GM12878 (cell line): ENCODE measurements around the gene CHAMP1. TPM values are rescaled to one million over a fixed set of nuclear protein-coding genes. Genes with fewer than 3 reads are reported as not detected.
A peak's percentile ranks its signal among the peaks of the same experiment; 100 is the strongest.

Experiments
- ASH2L ChIP-seq: fragments of 300-600, 200-600 bp; sonication (generic); IDR thresholded peaks from 2 replicates; pipeline ENCODE4 v1.6.1; 2017; ENCODE audit warnings: low read depth, mild to moderate bottlenecking, borderline replicate concordance
- ATF7 ChIP-seq: fragments of 450-650 bp; IDR thresholded peaks from 2 replicates; pipeline ENCODE4 v1.6.1; 2016; ENCODE audit warnings: low read depth, mild to moderate bottlenecking
- BCL11A ChIP-seq: IDR thresholded peaks from 2 replicates; pipeline ENCODE4 v1.6.1; 2011; ENCODE audit warnings: low read depth, low read length
- CHD1 ChIP-seq: IDR thresholded peaks from 2 replicates; pipeline ENCODE4 v1.6.1; 2012; ENCODE audit warnings: low read depth, low read length, improper control_type of control experiment
- CHD2 ChIP-seq: IDR thresholded peaks from 2 replicates; pipeline ENCODE4 v1.6.1; 2011; ENCODE audit warnings: low read depth, low read length, improper control_type of control experiment, borderline replicate concordance
- CHD4 ChIP-seq: fragments of 200-600 bp; sonication (generic); IDR thresholded peaks from 2 replicates; pipeline ENCODE4 v1.6.1; 2016; ENCODE audit warnings: mild to moderate bottlenecking
- DPF2 ChIP-seq: fragments of 450-650 bp; IDR thresholded peaks from 2 replicates; pipeline ENCODE4 v1.6.1; 2017; ENCODE audit warnings: mild to moderate bottlenecking
- EGR1 ChIP-seq, 2 experiments: IDR thresholded peaks; 1 replicate in 1 of 2; 2 replicates in 1 of 2; pipeline ENCODE4 v1.6.1; 2011 to 2012; ENCODE audit warnings: low read depth in 2 of 2, low read length in 2 of 2, borderline replicate concordance in 1 of 2, mild to moderate bottlenecking in 1 of 2, moderate library complexity in 1 of 2
- EZH2 ChIP-seq: IDR thresholded peaks from 2 replicates; pipeline ENCODE4 v1.6.1; 2012; ENCODE audit warnings: low read depth, mild to moderate bottlenecking, control low read depth, inconsistent platforms, low read length, borderline replicate concordance; ENCODE audit not compliant: control insufficient read depth
- FOS ChIP-seq: IDR thresholded peaks from 3 replicates; pipeline ENCODE4 v1.6.1; 2011; ENCODE audit warnings: borderline replicate concordance; ENCODE audit not compliant: insufficient read length; ENCODE audit errors: extremely low read depth
- HDAC2 ChIP-seq: fragments of 200-600 bp; sonication (generic); IDR thresholded peaks from 2 replicates; pipeline ENCODE4 v1.6.1; 2017
- JUNB ChIP-seq: IDR thresholded peaks from 2 replicates; pipeline ENCODE4 v1.6.1; 2016; ENCODE audit warnings: antibody characterized with exemption, mild to moderate bottlenecking
- JUND ChIP-seq: IDR thresholded peaks from 2 replicates; pipeline ENCODE4 v1.6.1; 2012; ENCODE audit warnings: low read depth, mild to moderate bottlenecking, low read length, improper control_type of control experiment, moderate library complexity
- MEF2A ChIP-seq: IDR thresholded peaks from 2 replicates; pipeline ENCODE4 v1.6.1; 2011; ENCODE audit warnings: low read depth, mild to moderate bottlenecking, low read length, moderate library complexity; ENCODE audit not compliant: insufficient read depth
- POLR2A ChIP-seq: IDR thresholded peaks from 2 replicates; pipeline ENCODE4 v1.6.1; 2011; ENCODE audit warnings: low read depth, mild to moderate bottlenecking, low read length
- SIX5 ChIP-seq: IDR thresholded peaks from 2 replicates; pipeline ENCODE4 v1.6.1; 2011; ENCODE audit warnings: mild to moderate bottlenecking, low read depth, low read length, moderate library complexity; ENCODE audit not compliant: severe bottlenecking
- SMARCA5 ChIP-seq: fragments of 450-650 bp; IDR thresholded peaks from 2 replicates; pipeline ENCODE4 v1.6.1; 2017; ENCODE audit warnings: mild to moderate bottlenecking
- SMC3 ChIP-seq: IDR thresholded peaks from 2 replicates; pipeline ENCODE4 v1.6.1; 2011; ENCODE audit warnings: low read length, improper control_type of control experiment, borderline replicate concordance
- SPI1 ChIP-seq: IDR thresholded peaks from 2 replicates; pipeline ENCODE4 v1.6.1; 2011; ENCODE audit warnings: low read depth, mild to moderate bottlenecking, low read length, moderate library complexity, borderline replicate concordance; ENCODE audit not compliant: insufficient read depth
- SREBF1 ChIP-seq: IDR thresholded peaks from 2 replicates; pipeline ENCODE4 v1.6.1; 2012; ENCODE audit warnings: mild to moderate bottlenecking, low read length
- SREBF2 ChIP-seq: IDR thresholded peaks from 2 replicates; pipeline ENCODE4 v1.6.1; 2012; ENCODE audit warnings: mild to moderate bottlenecking, low read length
- STAT3 ChIP-seq: IDR thresholded peaks from 2 replicates; pipeline ENCODE4 v1.6.1; 2011; ENCODE audit warnings: low read depth, low read length, improper control_type of control experiment
- TCF3 ChIP-seq: IDR thresholded peaks from 2 replicates; pipeline ENCODE4 v1.6.1; 2012; ENCODE audit warnings: low read depth, mild to moderate bottlenecking, low read length, borderline replicate concordance; ENCODE audit not compliant: insufficient read depth
- ZNF217 ChIP-seq: fragments of 450-650 bp; IDR thresholded peaks from 2 replicates; pipeline ENCODE4 v1.6.1; 2017; ENCODE audit warnings: antibody characterized with exemption, mild to moderate bottlenecking
- polyA plus RNA-seq, 11 experiments: library from polyadenylated mRNA; depleted of rRNA in 4 of 11; unstranded in 6 of 11; stranded (reverse) in 5 of 11; fragments of >200 nt; fragmentation: Nextera tagmentation in 4 of 11; fragmentation: Illumina TruSeq in 1 of 11; extraction: Ambion mirVana in 4 of 11; extraction: Trizol in 1 of 11; gene quantifications; 1 replicate in 1 of 11; 2 replicates in 10 of 11; pipeline versions ENCODE4 v1.2.1 to v1.2.3, GENCODE V29; 2011 to 2016; ENCODE audit warnings: inconsistent platforms in 2 of 11, missing spikeins in 2 of 11, low read depth in 1 of 11
- total RNA-seq, 4 experiments: library from RNA; depleted of rRNA in 3 of 4; stranded (reverse); fragments of >200 nt in 3 of 4; fragmentation: Illumina TruSeq in 1 of 4; extraction: Trizol in 1 of 4; gene quantifications; 2 replicates each; pipeline versions ENCODE4 v1.2.1 to v1.2.3, GENCODE V29; 2013 to 2021
- TF ChIP-seq, protein P1 (sequence below): fragments of 450-650 bp; IDR thresholded peaks from 2 replicates; pipeline ENCODE4 v1.6.1; 2017; ENCODE audit warnings: low read depth, mild to moderate bottlenecking, moderate library complexity
- TF ChIP-seq, protein P2 (sequence below), 3 experiments: IDR thresholded peaks in 2 of 3; conservative IDR thresholded peaks in 1 of 3; 2 replicates each; pipeline ENCODE4 v1.5.1; 2011; ENCODE audit warnings: low read depth in 3 of 3, low read length in 3 of 3, mild to moderate bottlenecking in 3 of 3, control low read depth in 2 of 3, moderate library complexity in 2 of 3, inconsistent platforms in 1 of 3, mixed read lengths in 1 of 3; ENCODE audit not compliant: control insufficient read depth in 2 of 3, insufficient read depth in 1 of 3; ENCODE audit errors: extremely low read depth in 1 of 3
- TF ChIP-seq, protein P3 (sequence below): IDR thresholded peaks from 2 replicates; pipeline ENCODE4 v1.6.1; 2011; ENCODE audit warnings: low read depth, low read length, improper control_type of control experiment, borderline replicate concordance
- TF ChIP-seq, protein P4 (sequence below): IDR thresholded peaks from 2 replicates; pipeline ENCODE4 v1.6.1; 2012; ENCODE audit warnings: low read length, inconsistent platforms

Gene CHAMP1
- total and polyA plus RNA-seq, 10 of the 15 experiments (the other 5 are each of a cell fraction or from before 2014, with no cell fraction given): 1.1 to 54.8 (median 23.9) TPM

DNA sequence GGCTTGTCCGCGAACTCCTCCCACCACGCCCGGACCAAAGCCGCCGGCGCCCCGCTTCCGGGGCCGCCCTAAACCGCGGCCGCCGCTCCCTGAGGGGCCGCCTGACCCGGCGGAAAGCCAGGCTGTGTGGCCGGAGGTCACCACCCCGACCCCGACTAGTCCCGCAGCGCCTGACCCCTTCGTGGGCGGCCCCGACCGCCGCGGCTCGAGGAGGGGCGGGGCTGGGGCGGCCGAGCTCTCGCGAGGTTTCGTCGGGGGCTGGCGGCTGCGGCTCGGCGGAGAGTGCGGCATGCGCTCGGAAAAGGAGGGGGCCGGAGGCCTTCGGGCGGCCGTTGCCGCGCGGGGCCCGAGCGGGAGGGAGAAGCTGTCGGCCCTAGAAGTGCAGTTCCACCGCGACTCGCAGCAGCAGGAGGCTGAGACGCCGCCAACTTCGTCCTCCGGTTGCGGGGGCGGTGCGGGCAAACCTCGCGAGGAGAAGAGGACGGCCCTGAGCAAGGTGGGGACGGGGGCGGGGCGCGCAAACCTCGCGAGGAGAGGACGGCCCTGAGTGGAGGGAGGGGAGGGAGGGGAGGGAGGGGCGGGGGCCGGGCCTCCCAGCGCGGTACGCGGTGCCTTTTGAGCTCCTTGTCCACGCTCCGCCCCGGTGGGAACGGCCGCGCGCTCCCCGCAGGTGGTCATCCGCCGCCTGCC is 32.8 kb upstream of the CHAMP1 start, which contains the start of gene UPF3A (continued):
- TF ChIP-seq, protein P1, sequence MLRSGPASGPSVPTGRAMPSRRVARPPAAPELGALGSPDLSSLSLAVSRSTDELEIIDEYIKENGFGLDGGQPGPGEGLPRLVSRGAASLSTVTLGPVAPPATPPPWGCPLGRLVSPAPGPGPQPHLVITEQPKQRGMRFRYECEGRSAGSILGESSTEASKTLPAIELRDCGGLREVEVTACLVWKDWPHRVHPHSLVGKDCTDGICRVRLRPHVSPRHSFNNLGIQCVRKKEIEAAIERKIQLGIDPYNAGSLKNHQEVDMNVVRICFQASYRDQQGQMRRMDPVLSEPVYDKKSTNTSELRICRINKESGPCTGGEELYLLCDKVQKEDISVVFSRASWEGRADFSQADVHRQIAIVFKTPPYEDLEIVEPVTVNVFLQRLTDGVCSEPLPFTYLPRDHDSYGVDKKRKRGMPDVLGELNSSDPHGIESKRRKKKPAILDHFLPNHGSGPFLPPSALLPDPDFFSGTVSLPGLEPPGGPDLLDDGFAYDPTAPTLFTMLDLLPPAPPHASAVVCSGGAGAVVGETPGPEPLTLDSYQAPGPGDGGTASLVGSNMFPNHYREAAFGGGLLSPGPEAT: no peak
- no peak for TF ChIP-seq CHD1
- no peak for TF ChIP-seq HDAC2
- TF ChIP-seq, protein P2, sequence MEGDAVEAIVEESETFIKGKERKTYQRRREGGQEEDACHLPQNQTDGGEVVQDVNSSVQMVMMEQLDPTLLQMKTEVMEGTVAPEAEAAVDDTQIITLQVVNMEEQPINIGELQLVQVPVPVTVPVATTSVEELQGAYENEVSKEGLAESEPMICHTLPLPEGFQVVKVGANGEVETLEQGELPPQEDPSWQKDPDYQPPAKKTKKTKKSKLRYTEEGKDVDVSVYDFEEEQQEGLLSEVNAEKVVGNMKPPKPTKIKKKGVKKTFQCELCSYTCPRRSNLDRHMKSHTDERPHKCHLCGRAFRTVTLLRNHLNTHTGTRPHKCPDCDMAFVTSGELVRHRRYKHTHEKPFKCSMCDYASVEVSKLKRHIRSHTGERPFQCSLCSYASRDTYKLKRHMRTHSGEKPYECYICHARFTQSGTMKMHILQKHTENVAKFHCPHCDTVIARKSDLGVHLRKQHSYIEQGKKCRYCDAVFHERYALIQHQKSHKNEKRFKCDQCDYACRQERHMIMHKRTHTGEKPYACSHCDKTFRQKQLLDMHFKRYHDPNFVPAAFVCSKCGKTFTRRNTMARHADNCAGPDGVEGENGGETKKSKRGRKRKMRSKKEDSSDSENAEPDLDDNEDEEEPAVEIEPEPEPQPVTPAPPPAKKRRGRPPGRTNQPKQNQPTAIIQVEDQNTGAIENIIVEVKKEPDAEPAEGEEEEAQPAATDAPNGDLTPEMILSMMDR (IDR thresholded peaks at IDR 0.05 in 2 of 3, conservative IDR thresholded peaks at IDR 0.05 in 1 of 3; ENCODE audit: control insufficient read depth in 2 of 3, extremely low read depth in 1 of 3, insufficient read depth in 1 of 3, low read depth in 3 of 3, low read length in 3 of 3): no peak
- peak; percentile 87 for TF ChIP-seq DPF2
- no peak for TF ChIP-seq SREBF2
- peak; percentile 76; the same call in 1 of the 2 replicates for TF ChIP-seq TCF3
- TF ChIP-seq ATF7: no peak
- TF ChIP-seq EGR1 (IDR thresholded peaks at IDR 0.05; ENCODE audit: borderline replicate concordance in 1 of 2, low read depth in 2 of 2, low read length in 2 of 2): peak; percentile 79 to 99
- TF ChIP-seq, protein P3, sequence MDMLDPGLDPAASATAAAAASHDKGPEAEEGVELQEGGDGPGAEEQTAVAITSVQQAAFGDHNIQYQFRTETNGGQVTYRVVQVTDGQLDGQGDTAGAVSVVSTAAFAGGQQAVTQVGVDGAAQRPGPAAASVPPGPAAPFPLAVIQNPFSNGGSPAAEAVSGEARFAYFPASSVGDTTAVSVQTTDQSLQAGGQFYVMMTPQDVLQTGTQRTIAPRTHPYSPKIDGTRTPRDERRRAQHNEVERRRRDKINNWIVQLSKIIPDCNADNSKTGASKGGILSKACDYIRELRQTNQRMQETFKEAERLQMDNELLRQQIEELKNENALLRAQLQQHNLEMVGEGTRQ: no peak
- TF ChIP-seq ASH2L: peak; percentile 57
- TF ChIP-seq SREBF1: no peak
- TF ChIP-seq JUNB: no peak
- no peak for TF ChIP-seq SIX5
- no peak for TF ChIP-seq SPI1
- TF ChIP-seq FOS: no peak
- TF ChIP-seq BCL11A: no peak
- no peak for TF ChIP-seq SMC3
- TF ChIP-seq EZH2: no peak
- no peak for TF ChIP-seq CHD4
- no peak for TF ChIP-seq ZNF217
- TF ChIP-seq, protein P4, sequence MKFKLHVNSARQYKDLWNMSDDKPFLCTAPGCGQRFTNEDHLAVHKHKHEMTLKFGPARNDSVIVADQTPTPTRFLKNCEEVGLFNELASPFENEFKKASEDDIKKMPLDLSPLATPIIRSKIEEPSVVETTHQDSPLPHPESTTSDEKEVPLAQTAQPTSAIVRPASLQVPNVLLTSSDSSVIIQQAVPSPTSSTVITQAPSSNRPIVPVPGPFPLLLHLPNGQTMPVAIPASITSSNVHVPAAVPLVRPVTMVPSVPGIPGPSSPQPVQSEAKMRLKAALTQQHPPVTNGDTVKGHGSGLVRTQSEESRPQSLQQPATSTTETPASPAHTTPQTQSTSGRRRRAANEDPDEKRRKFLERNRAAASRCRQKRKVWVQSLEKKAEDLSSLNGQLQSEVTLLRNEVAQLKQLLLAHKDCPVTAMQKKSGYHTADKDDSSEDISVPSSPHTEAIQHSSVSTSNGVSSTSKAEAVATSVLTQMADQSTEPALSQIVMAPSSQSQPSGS: no peak
- no peak for TF ChIP-seq JUND
- peak; percentile 97 for TF ChIP-seq POLR2A
- TF ChIP-seq STAT3: no peak
- peak; percentile 97 for TF ChIP-seq CHD2
- no peak for TF ChIP-seq MEF2A
- TF ChIP-seq SMARCA5: no peak
